GM04504 (cell line): ENCODE measurements around the gene GLB1L3.
"Not testable (repeated sequence)": the region's sequence is repeated elsewhere in the genome, so short reads cannot be mapped to it uniquely, and the experiment has no call there.

Source experiments
- DNase-seq: peaks from one replicate; pipeline ENCODE4 v3.0.0-alpha.2; 2012; ENCODE audit warnings: low read depth

Gene GLB1L3

DNA sequence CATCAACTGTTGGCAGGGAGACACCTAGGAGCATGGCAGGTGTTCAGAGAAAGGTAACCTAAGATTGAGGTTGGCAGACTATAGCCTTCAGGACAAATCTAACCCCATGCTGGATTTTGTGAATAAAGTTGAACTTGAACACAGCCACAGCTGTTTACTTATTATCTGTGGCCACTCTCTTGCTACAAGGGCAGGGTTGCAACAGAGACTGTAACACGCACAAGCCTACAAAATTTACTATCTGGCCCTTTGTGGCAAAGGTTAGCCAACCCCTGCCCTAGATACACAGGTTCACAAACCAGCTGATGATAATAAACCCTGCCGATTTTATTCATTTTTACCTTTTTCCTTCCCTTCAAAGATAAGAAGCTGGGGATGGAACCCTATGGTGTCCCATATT lies 25.5 kb upstream of the GLB1L3 start:
- DNase-seq, result no peak

GRCh38 chr11:134252346-134253187 lies 23.6 kb upstream of the GLB1L3 start:
- DNase-seq, result peak; percentile 25

- peak; percentile 91 for DNase-seq
These were observed 22.8 kb upstream of the GLB1L3 start, which contains the start of the genes ACAD8 and THYN1 for GRCh38 chr11:134253188-134253993. ACAD8 (plus strand) TSS chr11:134253568; CDS start chr11:134253601, 33 bp downstream. THYN1 (minus strand) TSS chr11:134253352; CDS start chr11:134252882, 470 bp downstream.

DNA sequence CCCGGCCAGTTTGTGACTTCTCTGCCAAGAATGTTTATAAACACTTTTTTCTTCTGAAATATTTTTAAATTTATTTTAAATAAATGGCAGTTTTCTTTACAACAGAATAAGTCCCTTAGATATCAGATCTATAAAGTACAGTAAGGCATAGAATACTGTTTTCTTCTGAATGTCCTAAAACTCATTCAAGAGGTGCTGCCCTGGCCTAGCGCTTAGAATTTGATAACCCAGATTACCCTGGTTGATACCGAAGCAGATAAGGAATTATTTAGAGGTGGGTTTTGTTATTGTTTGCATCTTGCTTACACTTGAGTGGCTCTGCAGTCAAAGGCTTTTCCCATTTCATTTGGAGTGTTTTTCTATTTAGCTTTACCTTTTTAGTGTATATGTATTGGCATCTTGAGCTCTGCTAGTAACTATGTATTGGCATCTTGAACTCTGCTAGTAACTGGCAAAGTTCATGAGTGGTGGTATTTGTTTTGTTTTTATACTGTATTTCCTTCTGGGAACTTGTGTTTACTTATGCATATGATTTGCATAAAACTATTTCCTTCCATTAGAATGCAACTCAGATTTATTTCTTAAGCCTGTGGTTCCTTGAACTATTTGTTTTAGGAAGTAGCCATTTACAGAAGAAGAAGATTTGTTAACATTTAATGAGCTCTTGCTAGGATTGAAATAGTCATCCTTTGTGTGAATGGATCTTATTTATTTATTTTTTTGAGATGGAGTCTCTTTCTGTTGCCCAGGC lies 21.6 kb upstream of the GLB1L3 start:
- DNase-seq, result no peak

DNA sequence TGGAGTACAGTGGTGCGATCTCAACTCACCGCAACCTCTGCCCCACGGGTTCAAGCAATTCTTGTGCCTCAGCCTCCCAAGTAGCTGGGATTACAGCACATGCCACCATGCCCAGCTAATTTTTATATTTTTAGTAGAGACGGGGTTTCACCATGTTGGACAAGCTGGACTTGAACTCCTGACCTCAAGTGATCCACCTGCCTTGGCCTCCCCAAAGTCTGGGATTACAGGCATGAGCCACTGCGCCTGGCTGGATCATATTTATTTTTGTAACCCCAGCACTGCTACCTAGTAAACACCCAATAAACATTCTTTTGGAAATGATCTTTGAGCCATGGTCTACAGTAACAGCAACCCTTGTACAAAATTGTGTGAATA lies 21.0 kb upstream of the GLB1L3 start:
- not testable (repeated sequence) for DNase-seq

GRCh38 chr11:134257101-134257500 lies 19.1 kb upstream of the GLB1L3 start:
- DNase-seq, result no peak

GRCh38 chr11:134258577-134258976 lies 17.6 kb upstream of the GLB1L3 start:
- no peak for DNase-seq

DNA sequence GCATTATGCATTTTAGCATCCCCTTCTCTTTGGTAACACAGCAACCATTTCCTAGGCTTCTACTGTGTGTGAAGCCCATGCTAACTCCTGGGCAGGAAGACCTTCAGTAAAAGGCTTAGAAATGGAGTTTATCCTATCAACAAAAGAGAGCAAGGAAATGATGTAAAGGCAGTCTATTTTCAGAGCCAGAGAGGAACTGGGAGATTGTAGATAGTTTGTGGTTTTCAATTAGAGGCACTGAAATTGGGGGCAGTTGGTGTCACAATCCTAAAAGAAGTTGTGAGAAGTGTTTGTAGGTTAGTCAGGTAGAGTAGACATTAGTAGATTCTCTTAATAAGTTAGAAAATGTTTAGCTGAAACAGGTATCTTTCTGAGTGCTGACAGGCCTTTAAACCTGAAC lies 15.7 kb upstream of the GLB1L3 start:
- no peak for DNase-seq

DNA sequence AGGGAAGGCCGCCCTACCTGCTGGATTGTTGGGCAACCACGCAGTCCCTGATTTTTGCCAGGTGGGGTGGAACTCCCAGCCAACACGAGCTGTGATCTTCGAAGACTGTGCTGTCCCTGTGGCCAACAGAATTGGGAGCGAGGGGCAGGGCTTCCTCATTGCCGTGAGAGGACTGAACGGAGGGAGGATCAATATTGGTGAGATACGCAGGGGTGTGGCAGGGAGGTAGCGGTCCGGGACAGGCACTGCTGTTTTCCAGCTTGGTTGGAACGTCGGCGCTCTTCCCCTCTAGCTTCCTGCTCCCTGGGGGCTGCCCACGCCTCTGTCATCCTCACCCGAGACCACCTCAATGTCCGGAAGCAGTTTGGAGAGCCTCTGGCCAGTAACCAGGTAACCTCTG lies 15.2 kb upstream of the GLB1L3 start:
- no peak for DNase-seq

GRCh38 chr11:134261626-134262488 lies 14.3 kb upstream of the GLB1L3 start:
- no peak for DNase-seq

DNA sequence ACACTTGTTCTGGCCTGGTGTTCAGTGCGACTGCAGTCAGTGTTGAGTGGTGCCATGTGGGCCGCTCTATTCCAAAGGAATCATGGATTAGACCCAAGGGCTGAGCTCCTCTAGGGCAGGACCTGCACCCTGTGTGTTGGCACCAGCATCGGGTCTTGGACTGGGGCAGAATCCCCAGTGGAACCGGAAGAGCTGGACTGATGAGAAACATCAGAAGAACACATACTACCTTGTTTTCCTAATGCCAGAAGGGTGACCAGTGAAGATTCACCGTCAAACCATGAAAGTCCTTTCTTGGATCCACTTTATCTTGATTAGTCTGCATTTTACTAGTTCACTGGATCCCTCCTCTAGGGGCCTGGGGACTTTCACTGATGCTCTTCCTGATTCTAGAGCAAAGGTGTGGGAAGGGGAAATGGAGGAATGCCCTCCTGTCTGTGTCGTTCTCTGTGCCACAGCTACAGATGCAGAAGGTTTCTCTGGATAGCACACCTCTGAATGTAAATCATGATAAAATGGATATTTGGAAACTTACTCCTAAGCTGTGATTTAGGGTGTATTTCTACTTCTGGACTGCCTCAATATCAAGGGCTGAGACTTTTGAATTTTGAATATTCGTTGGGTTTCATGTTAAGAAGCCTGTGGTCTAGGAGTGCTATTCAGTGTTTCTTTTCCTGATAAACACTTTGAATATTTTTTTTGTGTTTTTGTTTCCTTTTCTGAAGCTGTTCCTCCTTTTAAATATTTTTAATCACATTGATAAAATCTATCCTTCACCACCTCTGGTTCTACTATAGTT lies 11.0 kb upstream of the GLB1L3 start:
- no peak for DNase-seq

DNA sequence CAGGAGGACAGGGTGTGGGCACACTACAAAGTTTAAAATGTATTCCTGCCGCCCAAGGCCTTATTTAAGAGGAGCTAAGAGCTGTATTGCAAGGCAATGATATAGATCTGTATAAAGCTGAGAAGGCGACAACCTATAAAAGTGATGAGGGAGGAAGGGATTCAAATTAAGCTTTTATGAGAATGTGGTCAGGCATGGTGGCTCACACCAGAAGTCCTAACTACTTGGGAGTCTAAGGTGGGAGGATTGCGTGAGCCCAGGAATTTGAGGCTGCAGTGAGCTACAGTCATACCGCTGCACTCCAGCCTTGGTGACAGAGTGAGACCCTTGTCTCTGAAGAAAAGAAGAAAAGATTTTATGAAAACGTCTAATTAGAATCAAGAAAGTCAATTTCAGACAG lies 9.7 kb upstream of the GLB1L3 start:
- DNase-seq, result no peak

GRCh38 chr11:134266841-134267251 lies 9.3 kb upstream of the GLB1L3 start:
- DNase-seq, result peak; percentile 82

- no peak for DNase-seq
These were observed 8.7 kb upstream of the GLB1L3 start for GRCh38 chr11:134267461-134267860.

DNA sequence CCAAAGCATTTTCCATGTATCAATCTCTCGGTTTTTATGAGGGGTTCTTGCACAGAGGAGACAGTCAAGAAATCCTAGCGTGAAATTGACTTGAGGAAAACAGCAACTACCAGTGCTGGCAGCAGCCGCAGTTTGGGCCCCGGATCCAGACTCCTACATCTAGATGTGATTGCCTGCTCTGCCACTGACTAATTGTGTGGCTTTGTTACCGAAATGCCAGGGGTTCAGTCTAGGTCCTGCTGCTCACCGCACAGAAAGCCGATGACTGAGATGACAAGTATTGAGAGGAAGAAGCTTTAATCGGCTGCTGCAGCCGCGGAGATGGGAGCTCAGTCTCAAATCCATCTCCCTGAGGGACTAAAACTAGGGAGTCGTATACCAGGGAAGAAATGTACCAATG lies 8.2 kb upstream of the GLB1L3 start:
- DNase-seq, result no peak

DNA sequence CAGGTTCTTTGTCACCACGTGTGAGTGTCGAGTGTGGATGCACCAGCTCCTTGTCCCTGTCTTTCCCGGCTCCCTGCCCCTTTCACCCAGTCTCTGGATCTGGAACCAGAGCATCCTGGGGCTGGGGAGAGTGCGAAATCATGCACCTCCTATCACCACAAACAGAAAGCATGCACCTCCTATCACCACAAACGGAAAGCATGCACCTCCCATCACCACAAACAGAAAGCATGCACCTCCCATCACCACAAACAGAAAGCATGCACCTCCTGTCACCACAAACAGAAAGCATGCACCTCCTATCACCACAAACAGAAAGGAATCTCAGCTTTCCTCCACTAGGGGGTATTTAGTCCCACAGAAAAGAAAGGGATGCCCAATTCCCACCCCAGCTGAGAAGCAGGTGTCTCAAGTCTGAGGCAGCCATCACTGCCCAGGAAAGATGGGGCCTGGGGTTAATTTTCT lies 5.9 kb upstream of the GLB1L3 start:
- DNase-seq, result no peak

DNA sequence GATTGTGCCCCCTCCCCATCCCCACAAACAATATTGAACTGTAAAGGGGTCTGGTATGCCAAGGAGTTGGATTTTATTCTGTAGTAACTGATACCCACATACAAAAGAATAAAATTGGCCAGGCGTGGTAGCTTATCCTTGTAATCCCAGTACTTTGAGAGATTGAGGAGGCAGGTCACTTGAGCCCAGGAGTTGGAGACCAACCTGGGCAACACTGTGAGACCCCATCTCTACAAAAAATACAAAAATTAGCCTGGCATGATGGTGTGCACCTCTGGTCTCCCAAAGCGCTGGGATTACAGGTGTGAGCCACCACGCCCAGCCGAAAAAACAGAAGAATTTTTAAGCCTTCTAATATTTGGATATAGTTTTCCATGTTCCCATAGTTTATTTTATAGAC lies 4.2 kb upstream of the GLB1L3 start:
- no peak for DNase-seq

DNA sequence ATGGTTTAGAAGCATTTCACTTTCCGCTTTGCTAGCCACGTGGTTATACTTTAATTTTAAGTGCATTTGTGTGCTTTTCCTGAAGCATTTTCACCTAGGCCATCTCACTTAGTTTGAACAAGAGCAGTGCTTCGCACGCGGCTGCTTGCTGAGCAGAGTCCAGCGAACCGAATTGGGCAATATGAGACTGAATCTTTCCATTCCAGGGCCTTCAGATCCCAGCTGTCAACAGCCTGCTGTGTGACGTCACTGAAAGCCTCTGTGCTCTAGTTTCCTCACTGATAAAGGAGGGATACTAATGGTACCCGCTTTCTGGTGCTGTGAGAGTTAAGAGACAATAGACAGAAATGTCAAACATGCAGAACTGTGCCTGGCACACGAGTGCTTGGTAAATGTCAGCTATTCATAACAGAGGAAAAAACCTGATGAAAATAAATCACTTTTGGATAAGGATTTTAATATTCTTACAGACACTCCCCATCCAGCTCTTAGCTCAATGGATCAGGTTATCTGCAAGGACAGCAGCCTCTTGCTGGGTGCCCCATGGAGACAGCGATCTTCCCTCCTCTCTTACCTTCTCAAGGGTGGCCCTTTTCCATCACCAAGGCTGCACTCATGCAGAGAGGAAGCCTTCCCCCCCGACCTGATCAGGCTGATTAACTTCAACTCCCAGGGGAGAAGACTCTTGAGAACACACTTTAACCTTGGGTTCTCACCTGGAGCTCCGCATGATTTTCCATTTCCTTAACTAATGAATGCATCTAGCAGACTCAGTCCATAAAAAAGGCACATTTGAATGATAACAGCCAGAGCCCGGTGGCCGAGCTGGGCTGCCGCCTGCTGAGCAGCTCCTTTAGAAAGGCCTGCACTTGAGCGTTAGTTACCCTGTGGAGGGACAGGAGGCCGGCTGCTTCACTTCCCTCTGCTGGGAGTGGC lies 3.5 kb upstream of the GLB1L3 start:
- no peak for DNase-seq

DNA sequence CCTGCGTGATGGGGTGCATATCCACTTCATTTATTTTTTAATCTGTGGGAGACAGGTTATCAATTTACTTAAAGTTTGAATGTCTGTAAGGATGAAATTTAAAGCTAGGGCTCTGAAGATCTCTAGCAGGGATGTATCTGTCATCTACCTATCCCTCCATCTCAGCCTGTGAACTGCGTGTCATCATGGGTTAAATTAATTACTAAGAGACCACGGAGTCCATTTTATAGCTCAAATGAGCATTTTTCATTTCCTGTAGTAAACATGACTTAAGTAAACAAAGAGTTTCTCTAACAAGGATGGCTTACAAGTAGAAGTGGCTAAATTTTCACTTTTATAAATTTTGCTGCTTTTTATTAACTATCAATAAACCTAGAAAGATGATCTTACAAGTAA lies 2.9 kb upstream of the GLB1L3 start:
- DNase-seq, result no peak
